Retinal pigment epithelial cell (primary cell): ENCODE measurements around the gene HOXB9.

ENCODE experiments used
- DNase-seq: peaks from one replicate; pipeline ENCODE4 v3.0.0-alpha.2; 2010; ENCODE audit warnings: low read depth
- H3K4me3 ChIP-seq: 2 replicates; pipeline ENCODE4 v1.5.1; 2011; ENCODE audit warnings: mild to moderate bottlenecking, low read length, control low read depth, moderate library complexity
- CTCF ChIP-seq: conservative IDR thresholded peaks from 2 replicates; pipeline ENCODE4 v1.5.1; 2011; ENCODE audit warnings: low read depth, low read length, control low read depth, inconsistent platforms

HOXB9 gene

GRCh38 chr17:48597528-48597777 lies 28.7 kb downstream of the HOXB9 start:
- no peak for DNase-seq
- no peak for TF ChIP-seq CTCF
- no peak overlapping the region for H3K4me3 ChIP-seq

- no peak for TF ChIP-seq CTCF
- H3K4me3 ChIP-seq: no peak overlapping the region
- DNase-seq: no peak
These were observed 29.2 kb downstream of the HOXB9 start for GRCh38 chr17:48596735-48597527.

- no peak overlapping the region for H3K4me3 ChIP-seq
- no peak for DNase-seq
- no peak for TF ChIP-seq CTCF
These were observed 30.0 kb downstream of the HOXB9 start for GRCh38 chr17:48596000-48596734.

- H3K4me3 ChIP-seq: no peak overlapping the region
- no peak for TF ChIP-seq CTCF
- DNase-seq: no peak
These were observed 30.7 kb downstream of the HOXB9 start for GRCh38 chr17:48595278-48595999.

GRCh38 chr17:48594538-48595277 lies 31.4 kb downstream of the HOXB9 start:
- DNase-seq: no peak
- H3K4me3 ChIP-seq: no peak overlapping the region
- TF ChIP-seq CTCF: no peak

GRCh38 chr17:48593840-48594537 lies 32.2 kb downstream of the HOXB9 start:
- peak; percentile 88 for TF ChIP-seq CTCF
- no peak overlapping the region for H3K4me3 ChIP-seq
- no peak for DNase-seq
